K562 (cell line): Measurements from ENCODE around the gene ZNF236. TPM values are rescaled to one million over a fixed set of nuclear protein-coding genes. Genes with fewer than 3 reads are reported as not detected.
A peak's percentile ranks its signal among the peaks of the same experiment; 100 is the strongest.

Experiments used
- ATAC-seq: fragments of 200-7000 bp; cut with Tn5 transposase; 3 replicates; pipeline ENCODE4 v1.9.1; 2020; ENCODE audit warnings: moderate library complexity
- BruUV-seq: library from RNA; stranded (reverse); fragments of 400-500 nt; replicated peaks from 2 replicates; lab custom pipeline; 2021; lab: Mats Ljungman, UMichigan
- CTCF ChIA-PET: fragments of 300-600 bp; formaldehyde crosslinking; extraction: SDS; loops from one replicate; lab custom pipeline; 2021; ENCODE audit warnings: low intra/inter-chr PET ratio; lab: Yijun Ruan, JAX
- POLR2A ChIA-PET: fragments of 300-600, 350-650 bp; sonication (Branson Sonifier 250); formaldehyde crosslinking; extraction: SDS; loops from one replicate; lab custom pipeline; 2021; ENCODE audit warnings: antibody characterized with exemption, inconsistent platforms; lab: Yijun Ruan, JAX
- DNase-seq, 4 experiments: peaks; one replicate each; pipeline versions ENCODE4 v3.0.0 to v3.0.0-alpha.2; 2011 to 2018; ENCODE audit warnings: low spot score in 3 of 4, mixed read lengths in 3 of 4; ENCODE audit errors: extremely low read depth in 1 of 4
- FAIRE-seq: peaks from 2 replicates; lab custom pipeline; 2011; peaks lifted over from hg19 to GRCh38; lab: Jason Lieb, UNC
- H2AFZ ChIP-seq: 2 replicates; pipeline ENCODE4 v1.6.0; 2011; ENCODE audit warnings: low read depth, low read length, control low read depth, inconsistent platforms
- H3K27ac ChIP-seq: fragments of 200-600 bp; 3 replicates; pipeline ENCODE4 v1.8.0; 2011; ENCODE audit warnings: low read depth, mild to moderate bottlenecking, control low read depth, inconsistent platforms, low read length, moderate library complexity, mixed read lengths; ENCODE audit errors: extremely low read depth
- H3K27me3 ChIP-seq, 2 experiments: fragments of 300-600 bp in 1 of 2; 2 replicates in 1 of 2; 3 replicates in 1 of 2; pipeline versions ENCODE4 v1.6.0 to v1.8.0; 2011; ENCODE audit warnings: inconsistent platforms in 2 of 2, low read length in 2 of 2, mild to moderate bottlenecking in 1 of 2, mixed read lengths in 1 of 2, moderate library complexity in 1 of 2; ENCODE audit not compliant: control insufficient read depth in 2 of 2, insufficient read depth in 2 of 2
- H3K36me3 ChIP-seq: fragments of 300-600 bp; 3 replicates; pipeline ENCODE4 v1.8.0; 2011; ENCODE audit warnings: mild to moderate bottlenecking, low read length, inconsistent platforms; ENCODE audit not compliant: control insufficient read depth, insufficient read depth
- H3K4me1 ChIP-seq, 2 experiments: fragments of 200-600 bp in 1 of 2; replicated peaks in 1 of 2; 2 replicates in 1 of 2; 3 replicates in 1 of 2; pipeline versions ENCODE4 v1.5.1 to v1.8.0; 2011; ENCODE audit warnings: inconsistent platforms in 2 of 2, low read length in 2 of 2, mild to moderate bottlenecking in 1 of 2, mixed read lengths in 1 of 2, moderate library complexity in 1 of 2; ENCODE audit not compliant: control insufficient read depth in 2 of 2, insufficient read depth in 2 of 2
- H3K4me2 ChIP-seq: 2 replicates; pipeline ENCODE4 v1.6.1; 2011; ENCODE audit warnings: low read length, control low read depth, inconsistent platforms, mixed read lengths; ENCODE audit not compliant: insufficient read depth
- H3K4me3 ChIP-seq: fragments of 200-600 bp; sonication (generic), shearing (Covaris generic); 2 replicates; pipeline ENCODE4 v1.5.1; 2016; ENCODE audit warnings: control low read depth, inconsistent platforms
- H3K79me2 ChIP-seq: fragments of 200-600 bp; 3 replicates; pipeline ENCODE4 v1.8.0; 2011; ENCODE audit warnings: low read length, inconsistent platforms; ENCODE audit not compliant: control insufficient read depth, insufficient read depth
- H3K9ac ChIP-seq, 2 experiments: 2 replicates each; pipeline versions ENCODE4 v1.6.0 to v1.6.1; 2011; ENCODE audit warnings: low read depth in 2 of 2, low read length in 2 of 2, control low read depth in 1 of 2, inconsistent platforms in 1 of 2, mild to moderate bottlenecking in 1 of 2, mixed read lengths in 1 of 2; ENCODE audit not compliant: insufficient read depth in 1 of 2
- H3K9me1 ChIP-seq: one replicate; pipeline ENCODE4 v1.6.0; 2011; ENCODE audit warnings: inconsistent platforms, mild to moderate bottlenecking, low read length, moderate library complexity; ENCODE audit not compliant: control insufficient read depth, insufficient read depth
- H3K9me3 ChIP-seq: replicated peaks from 2 replicates; pipeline ENCODE4 v1.5.1; 2011; ENCODE audit warnings: low read depth, low read length, inconsistent platforms; ENCODE audit not compliant: control insufficient read depth, insufficient read depth
- H4K20me1 ChIP-seq: replicated peaks from 2 replicates; pipeline ENCODE4 v1.6.1; 2011; ENCODE audit warnings: low read length, inconsistent platforms, mixed read lengths; ENCODE audit not compliant: control insufficient read depth, insufficient read depth
- CREM ChIP-seq: IDR thresholded peaks from 2 replicates; pipeline ENCODE4 v1.6.1; 2014; ENCODE audit warnings: antibody characterized with exemption, low read depth
- ELF4 ChIP-seq: fragments of 450-650 bp; formaldehyde crosslinking; IDR thresholded peaks from 2 replicates; pipeline ENCODE4 v1.4.0; 2022; ENCODE audit warnings: missing genetic modification characterization
- KLF10 ChIP-seq: fragments of 250-450 bp; sonication (Bioruptor Pico); IDR thresholded peaks from 2 replicates; pipeline ENCODE4 v1.6.1; 2021; ENCODE audit warnings: matching md5 sums
- MAZ ChIP-seq, 2 experiments: fragments of 450-650 bp in 1 of 2; sonication (generic) in 1 of 2; formaldehyde crosslinking; IDR thresholded peaks in 1 of 2; conservative IDR thresholded peaks in 1 of 2; 2 replicates each; pipeline versions ENCODE4 v1.4.0 to v1.5.0; 2020; ENCODE audit warnings: mild to moderate bottlenecking in 1 of 2, missing genetic modification reagents in 1 of 2
- RAD21 ChIP-seq, 2 experiments: fragments of 250-450 bp in 1 of 2; fragments of 450-650 bp in 1 of 2; sonication (Bioruptor Pico) in 1 of 2; formaldehyde crosslinking in 1 of 2; IDR thresholded peaks in 1 of 2; conservative IDR thresholded peaks in 1 of 2; 2 replicates each; pipeline versions ENCODE4 v1.4.0 to v1.8.0; 2020 to 2022; ENCODE audit warnings: mild to moderate bottlenecking in 2 of 2, moderate library complexity in 1 of 2
- RB1 ChIP-seq: fragments of 450-650 bp; IDR thresholded peaks from 2 replicates; pipeline ENCODE4 v1.6.1; 2017; ENCODE audit warnings: low read depth, mild to moderate bottlenecking
- SMC3 ChIP-seq: conservative IDR thresholded peaks from 2 replicates; pipeline ENCODE4 v1.6.1; 2011; ENCODE audit warnings: low read depth, low read length, improper control_type of control experiment; ENCODE audit not compliant: insufficient read depth
- ZNF778 ChIP-seq: fragments of 450-650 bp; formaldehyde crosslinking; IDR thresholded peaks from 2 replicates; pipeline ENCODE4 v1.4.0; 2020; ENCODE audit warnings: mild to moderate bottlenecking, moderate library complexity
- WGBS: fragments of 100-300 bp; shearing (Covaris generic); methylation state at CpG from one replicate; pipeline ENCODE4 v1.1.6; 2016; ENCODE audit warnings: low coverage, mixed read lengths; ENCODE audit not compliant: insufficient coverage; ENCODE audit errors: missing lambda C conversion rate; 5-methylcytosine and 5-hydroxymethylcytosine counted together
- in situ Hi-C: fragments of 300-500 bp; cut with MboI; formaldehyde crosslinking; loops from 4 replicates; pipeline ENCODE4 v1.15.0; 2018; ENCODE audit warnings: inconsistent platforms, mixed read lengths
- intact Hi-C: fragments of 100-400 bp; cut with micrococcal nuclease; formaldehyde crosslinking; loops from 2 replicates; pipeline ENCODE4 v1.14.2; 2022
- polyA plus RNA-seq, 8 experiments: library from polyadenylated mRNA; depleted of rRNA in 4 of 8; stranded (reverse) in 5 of 8; unstranded in 3 of 8; fragments of >200 nt; fragmentation: Nextera tagmentation in 2 of 8; fragmentation: Illumina TruSeq in 1 of 8; extraction: Ambion mirVana in 2 of 8; extraction: Trizol in 1 of 8; gene quantifications; 2 replicates each; pipeline versions ENCODE4 v1.2.1 to v1.2.3, GENCODE V29; 2011 to 2014; ENCODE audit warnings: inconsistent platforms in 1 of 8, missing spikeins in 1 of 8
- total RNA-seq, 7 experiments: library from RNA; depleted of rRNA in 6 of 7; stranded (reverse); fragments of >200 nt in 6 of 7; fragmentation: Illumina TruSeq in 2 of 7; extraction: Trizol in 2 of 7; gene quantifications; 2 replicates each; pipeline versions ENCODE4 v1.2.1 to v1.2.3, GENCODE V29; 2011 to 2021; ENCODE audit warnings: low replicate concordance in 1 of 7
- TF ChIP-seq, protein P1 (sequence below), 3 experiments: IDR thresholded peaks in 2 of 3; conservative IDR thresholded peaks in 1 of 3; 2 replicates each; pipeline ENCODE4 v1.5.1; 2011 to 2012; ENCODE audit warnings: low read length in 3 of 3, mild to moderate bottlenecking in 3 of 3, control low read depth in 2 of 3, improper control_type of control experiment in 1 of 3, inconsistent platforms in 1 of 3, low read depth in 1 of 3, mixed read lengths in 1 of 3, moderate library complexity in 1 of 3; ENCODE audit not compliant: insufficient read depth in 2 of 3
- TF ChIP-seq, protein P2 (sequence below), 2 experiments: fragments of 450-650 bp; IDR thresholded peaks; 2 replicates each; pipeline ENCODE4 v1.6.1; 2018; ENCODE audit warnings: mild to moderate bottlenecking in 2 of 2, low read depth in 1 of 2; ENCODE audit not compliant: partially characterized antibody in 2 of 2

Gene ZNF236
- total and polyA plus RNA-seq, 9 of the 15 experiments (the other 6 are each of a cell fraction or from before 2014, with no cell fraction given), result 0.35 to 8.7 (median 3.4) TPM

DNA sequence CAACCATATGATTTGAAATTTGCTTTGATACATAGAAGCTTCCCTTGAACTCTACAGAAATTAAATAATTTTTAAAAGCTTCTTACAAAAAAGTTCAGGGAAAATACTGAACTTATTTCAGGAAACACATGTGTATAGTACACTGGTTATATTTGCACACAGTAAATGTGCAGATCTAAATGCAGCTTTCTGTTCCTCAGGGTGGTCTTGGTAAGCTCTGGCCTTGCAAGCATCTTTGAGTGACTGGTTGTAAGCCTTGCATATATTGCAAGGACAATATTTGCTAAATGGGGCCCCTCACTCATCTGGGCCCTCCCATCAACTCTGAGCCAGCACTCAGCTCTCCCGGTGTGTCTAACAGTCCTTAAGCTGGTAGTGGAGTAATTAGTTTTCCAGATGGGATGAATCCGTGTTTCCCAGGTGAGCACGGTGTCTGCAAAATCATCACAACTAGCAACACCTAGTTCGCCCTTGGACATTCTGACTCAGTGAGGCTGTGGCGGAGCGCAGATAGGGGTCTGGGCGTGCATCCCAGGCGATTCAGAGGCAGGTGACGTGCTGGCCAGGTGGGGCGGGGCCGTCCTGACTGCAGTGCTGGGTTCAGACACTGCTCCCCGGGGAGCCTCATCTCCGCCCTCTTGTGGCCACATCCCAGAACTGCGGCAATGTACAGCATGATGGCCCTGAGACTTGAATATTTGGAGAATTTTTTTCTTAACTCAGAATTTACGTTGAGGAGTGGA, 160.7 kb downstream of the ZNF236 start:
- H3K4me3 ChIP-seq, result no peak overlapping the region
- no TSS peak for BruUV-seq
- POLR2A ChIA-PET, result interaction anchor here (0.6 kb wide), 1 partner anchor 15 kb away, joined by 3 read pairs; no protein-coding TSS in a partner anchor
- no peak overlapping the region for H3K4me2 ChIP-seq
- FAIRE-seq (peak; percentile 88), ATAC-seq (peak; percentile 96), DNase-seq (peak; percentile 82 to 84 (median 83))
- intact Hi-C loops, result loop anchor here (1.0 to 2.0 kb wide), 3 partner anchors 60 to 181 kb away; no protein-coding TSS in a partner anchor
- WGBS, result under 1% methylated on average over 10 of the region's 15 CpGs
- H3K27me3 ChIP-seq, result peaks cover 19 to 67% of the 10 kb centered on the region in 2 experiments
- no peaks in the 10 kb centered on the region for H3K9me1 ChIP-seq
- CTCF ChIA-PET, result interaction anchor here (0.5 to 2.1 kb wide), 3 partner anchors 108 to 219 kb away, joined by 4 to 20 read pairs (median 10); no protein-coding TSS in a partner anchor
- H3K27ac ChIP-seq, result no peak overlapping the region
- no peak overlapping the region for H2AFZ ChIP-seq
- peaks cover 0 to 8% of the 10 kb centered on the region in 2 experiments; a peak in 2 of 5 replicates for H3K4me1 ChIP-seq
- H3K79me2 ChIP-seq, result no peaks in the 10 kb centered on the region
- H3K9ac ChIP-seq, result no peak overlapping the region
- H3K36me3 ChIP-seq, result no peaks in the 10 kb centered on the region
- H3K9me3 ChIP-seq, result no peaks in the 10 kb centered on the region
- no peaks in the 10 kb centered on the region; the same call in 1 of the 2 replicates for H4K20me1 ChIP-seq
- in situ Hi-C loops, result loop anchor here (5.0 kb wide), 1 partner anchor 176 kb away; no protein-coding TSS in a partner anchor
- TF ChIP-seq SMC3 (peak; percentile 69), ZNF778 (no peak), CREM (peak; percentile 29; the same call in 1 of the 2 replicates), KLF10 (no peak), ELF4 (CRISPR knock-in tag) (no peak), RB1 (peak; percentile 60; the same call in 1 of the 2 replicates), RAD21 (CRISPR knock-in tag; conservative IDR thresholded peaks at IDR 0.05 in 1 of 2, IDR thresholded peaks at IDR 0.05 in 1 of 2) (peak; percentile 37 to 60), MAZ (CRISPR knock-in tag; conservative IDR thresholded peaks at IDR 0.05 in 1 of 2, IDR thresholded peaks at IDR 0.05 in 1 of 2) (peak in 1 of 2 experiments; percentile 40; a peak in 1 of 4 replicates)
- TF ChIP-seq, protein P1, sequence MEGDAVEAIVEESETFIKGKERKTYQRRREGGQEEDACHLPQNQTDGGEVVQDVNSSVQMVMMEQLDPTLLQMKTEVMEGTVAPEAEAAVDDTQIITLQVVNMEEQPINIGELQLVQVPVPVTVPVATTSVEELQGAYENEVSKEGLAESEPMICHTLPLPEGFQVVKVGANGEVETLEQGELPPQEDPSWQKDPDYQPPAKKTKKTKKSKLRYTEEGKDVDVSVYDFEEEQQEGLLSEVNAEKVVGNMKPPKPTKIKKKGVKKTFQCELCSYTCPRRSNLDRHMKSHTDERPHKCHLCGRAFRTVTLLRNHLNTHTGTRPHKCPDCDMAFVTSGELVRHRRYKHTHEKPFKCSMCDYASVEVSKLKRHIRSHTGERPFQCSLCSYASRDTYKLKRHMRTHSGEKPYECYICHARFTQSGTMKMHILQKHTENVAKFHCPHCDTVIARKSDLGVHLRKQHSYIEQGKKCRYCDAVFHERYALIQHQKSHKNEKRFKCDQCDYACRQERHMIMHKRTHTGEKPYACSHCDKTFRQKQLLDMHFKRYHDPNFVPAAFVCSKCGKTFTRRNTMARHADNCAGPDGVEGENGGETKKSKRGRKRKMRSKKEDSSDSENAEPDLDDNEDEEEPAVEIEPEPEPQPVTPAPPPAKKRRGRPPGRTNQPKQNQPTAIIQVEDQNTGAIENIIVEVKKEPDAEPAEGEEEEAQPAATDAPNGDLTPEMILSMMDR (IDR thresholded peaks at IDR 0.05 in 2 of 3, conservative IDR thresholded peaks at IDR 0.05 in 1 of 3; ENCODE audit: insufficient read depth in 2 of 3, low read depth in 1 of 3, low read length in 3 of 3), result peak; percentile 78 to 86 (median 80)
- TF ChIP-seq, protein P2, sequence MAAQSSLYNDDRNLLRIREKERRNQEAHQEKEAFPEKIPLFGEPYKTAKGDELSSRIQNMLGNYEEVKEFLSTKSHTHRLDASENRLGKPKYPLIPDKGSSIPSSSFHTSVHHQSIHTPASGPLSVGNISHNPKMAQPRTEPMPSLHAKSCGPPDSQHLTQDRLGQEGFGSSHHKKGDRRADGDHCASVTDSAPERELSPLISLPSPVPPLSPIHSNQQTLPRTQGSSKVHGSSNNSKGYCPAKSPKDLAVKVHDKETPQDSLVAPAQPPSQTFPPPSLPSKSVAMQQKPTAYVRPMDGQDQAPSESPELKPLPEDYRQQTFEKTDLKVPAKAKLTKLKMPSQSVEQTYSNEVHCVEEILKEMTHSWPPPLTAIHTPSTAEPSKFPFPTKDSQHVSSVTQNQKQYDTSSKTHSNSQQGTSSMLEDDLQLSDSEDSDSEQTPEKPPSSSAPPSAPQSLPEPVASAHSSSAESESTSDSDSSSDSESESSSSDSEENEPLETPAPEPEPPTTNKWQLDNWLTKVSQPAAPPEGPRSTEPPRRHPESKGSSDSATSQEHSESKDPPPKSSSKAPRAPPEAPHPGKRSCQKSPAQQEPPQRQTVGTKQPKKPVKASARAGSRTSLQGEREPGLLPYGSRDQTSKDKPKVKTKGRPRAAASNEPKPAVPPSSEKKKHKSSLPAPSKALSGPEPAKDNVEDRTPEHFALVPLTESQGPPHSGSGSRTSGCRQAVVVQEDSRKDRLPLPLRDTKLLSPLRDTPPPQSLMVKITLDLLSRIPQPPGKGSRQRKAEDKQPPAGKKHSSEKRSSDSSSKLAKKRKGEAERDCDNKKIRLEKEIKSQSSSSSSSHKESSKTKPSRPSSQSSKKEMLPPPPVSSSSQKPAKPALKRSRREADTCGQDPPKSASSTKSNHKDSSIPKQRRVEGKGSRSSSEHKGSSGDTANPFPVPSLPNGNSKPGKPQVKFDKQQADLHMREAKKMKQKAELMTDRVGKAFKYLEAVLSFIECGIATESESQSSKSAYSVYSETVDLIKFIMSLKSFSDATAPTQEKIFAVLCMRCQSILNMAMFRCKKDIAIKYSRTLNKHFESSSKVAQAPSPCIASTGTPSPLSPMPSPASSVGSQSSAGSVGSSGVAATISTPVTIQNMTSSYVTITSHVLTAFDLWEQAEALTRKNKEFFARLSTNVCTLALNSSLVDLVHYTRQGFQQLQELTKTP (IDR thresholded peaks at IDR 0.05; ENCODE audit: low read depth in 1 of 2, partially characterized antibody in 2 of 2), result no peak
